Measurements from ENCODE around the gene HS6ST2. TPM values are rescaled to one million over a fixed set of nuclear protein-coding genes. Genes with fewer than 3 reads are reported as not detected.

The HS6ST2 gene
- total and polyA plus RNA-seq, 9 of the 15 experiments (the other 6 are each of a cell fraction or from before 2014, with no cell fraction given): not detected

GRCh38 chrX:132834741-132835140, 123.7 kb downstream of the HS6ST2 start:
- H3K27me3 ChIP-seq (ENCODE audit: control insufficient read depth in 2 of 2, insufficient read depth in 2 of 2, low read length in 2 of 2): no peaks in the 10 kb centered on the region
- no TSS peak for BruUV-seq (replicated peaks)
- no peak for TF ChIP-seq SFPQ (IDR thresholded peaks at IDR 0.05; ENCODE audit: low read depth, low read length)
- no peak for TF ChIP-seq POLR2H (tag; IDR thresholded peaks at IDR 0.05; ENCODE audit: low read depth)
- TF ChIP-seq ZBTB40 (IDR thresholded peaks at IDR 0.05): no peak
- no peak for TF ChIP-seq ZBTB40 (CRISPR knock-in tag; IDR thresholded peaks at IDR 0.05)
- TF ChIP-seq ELF2 (CRISPR knock-in tag; IDR thresholded peaks at IDR 0.05): no peak
- TF ChIP-seq SAP30 (IDR thresholded peaks at IDR 0.05; ENCODE audit: borderline replicate concordance, insufficient read depth, low read depth, low read length, poor library complexity, severe bottlenecking): no peak
- no peak for TF ChIP-seq SREBF2 (CRISPR knock-in tag; IDR thresholded peaks at IDR 0.05)
- no peak for TF ChIP-seq ZNF551 (CRISPR knock-in tag; IDR thresholded peaks at IDR 0.05)
- TF ChIP-seq SMC3 (conservative IDR thresholded peaks at IDR 0.05; ENCODE audit: insufficient read depth, low read depth, low read length): no peak

More at GRCh38 chrX:132834741-132835140, 123.7 kb downstream of the HS6ST2 start:
- in situ Hi-C loops (cut with MboI) (no loop called here), intact Hi-C loops (cut with micrococcal nuclease) (no loop called here)
- no peak for FAIRE-seq
- H4K20me1 ChIP-seq (replicated peaks; ENCODE audit: control insufficient read depth, insufficient read depth, low read length): no peaks in the 10 kb centered on the region
- no peaks in the 10 kb centered on the region for H3K79me2 ChIP-seq (ENCODE audit: control insufficient read depth, insufficient read depth, low read length)
- no peak for DNase-seq (ENCODE audit: extremely low read depth in 1 of 4, low spot score in 3 of 4)
- ChIA-PET CTCF (ENCODE audit: low intra/inter-chr PET ratio) (no interaction called here), POLR2A (no interaction called here)
- H3K4me1 ChIP-seq (replicated peaks in 1 of 2; ENCODE audit: control insufficient read depth in 2 of 2, insufficient read depth in 2 of 2, low read length in 2 of 2): no peaks in the 10 kb centered on the region
- ATAC-seq: no peak
- no peak overlapping the region for H3K4me2 ChIP-seq (ENCODE audit: insufficient read depth, low read length)
- no peak overlapping the region for H3K9ac ChIP-seq (ENCODE audit: insufficient read depth in 1 of 2, low read depth in 2 of 2, low read length in 2 of 2)
- H3K9me3 ChIP-seq (replicated peaks; ENCODE audit: control insufficient read depth, insufficient read depth, low read depth, low read length): no peaks in the 10 kb centered on the region
- H3K4me3 ChIP-seq: no peak overlapping the region
- H3K27ac ChIP-seq (ENCODE audit: extremely low read depth, low read depth, low read length): no peak overlapping the region
- WGBS (ENCODE audit: insufficient coverage, low coverage, missing lambda C conversion rate): 0% methylated on average over 1 of the region's 1 CpG
- H3K36me3 ChIP-seq (ENCODE audit: control insufficient read depth, insufficient read depth, low read length): no peaks in the 10 kb centered on the region
- H2AFZ ChIP-seq (ENCODE audit: low read depth, low read length): no peak overlapping the region
- H3K9me1 ChIP-seq (ENCODE audit: control insufficient read depth, insufficient read depth, low read length): no peaks in the 10 kb centered on the region

All from K562 (cell line).